HG02840 (cell line): Measurements from ENCODE around the gene OCSTAMP.

Experiments
- ATAC-seq: cut with Tn5 transposase; IDR thresholded peaks from one replicate; pipeline ENCODE4 v1.9.1; 2021; ENCODE audit warnings: mild to moderate bottlenecking, moderate library complexity, moderate number of reproducible peaks; ENCODE audit not compliant: unreplicated experiment, low FRiP score

Gene OCSTAMP

DNA sequence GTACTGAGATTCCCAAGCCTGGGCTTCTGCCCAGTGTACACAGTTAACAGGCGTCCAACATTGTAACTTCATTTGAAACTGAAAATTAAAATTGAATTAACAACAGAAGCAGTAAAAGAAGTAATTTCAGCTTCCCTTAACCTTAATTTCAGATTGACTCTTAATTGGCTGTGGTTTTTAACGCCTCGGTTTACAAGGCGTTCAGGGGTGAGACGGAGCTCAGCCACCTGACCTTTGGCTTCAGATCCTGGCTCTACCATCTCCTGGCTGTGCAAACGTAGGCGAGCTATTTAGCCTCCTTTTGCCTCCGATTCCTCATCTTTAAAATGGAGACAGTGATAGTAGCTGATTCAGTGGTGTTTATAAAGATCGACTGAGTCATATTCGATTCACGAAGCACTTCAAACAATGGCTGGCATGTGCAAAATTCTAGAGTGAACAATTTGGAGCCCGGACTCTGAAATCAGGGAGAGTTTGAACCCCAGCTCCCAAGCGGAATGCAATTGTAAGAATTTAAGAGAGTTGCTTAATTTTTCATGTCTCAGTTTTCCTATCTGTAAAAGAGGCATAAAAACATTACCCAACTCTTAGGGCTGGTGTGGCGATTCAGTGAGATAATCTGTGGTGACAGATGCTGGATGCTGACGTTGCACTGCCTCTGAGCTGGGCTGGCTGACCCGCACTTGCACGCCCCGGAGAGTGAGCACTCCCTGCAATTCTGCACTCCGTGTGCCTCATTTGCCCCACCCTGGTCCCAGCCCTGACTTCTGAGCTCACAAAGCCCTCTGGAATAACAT is 23.5 kb upstream of the OCSTAMP start:
- ATAC-seq = no peak

DNA sequence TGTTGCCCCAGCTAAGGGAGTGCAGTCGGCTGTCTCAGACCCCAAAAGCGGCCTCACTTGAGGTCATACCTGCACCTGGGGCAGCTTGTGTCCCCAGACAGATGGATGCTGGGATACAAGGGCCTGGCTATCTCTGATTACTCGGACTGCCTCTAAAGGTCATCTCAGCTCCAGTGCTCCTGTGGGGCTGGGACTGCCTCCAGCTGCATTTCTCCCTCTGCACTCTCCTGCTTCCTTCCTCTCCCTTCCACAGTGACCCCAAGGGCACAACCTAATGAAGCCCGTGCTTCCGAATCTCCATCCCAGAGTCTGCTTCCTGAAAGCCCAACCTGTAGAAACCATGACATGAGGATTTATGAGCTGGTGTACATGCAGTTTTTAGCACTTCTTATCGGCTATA is 22.8 kb upstream of the OCSTAMP start:
- ATAC-seq = no peak

DNA sequence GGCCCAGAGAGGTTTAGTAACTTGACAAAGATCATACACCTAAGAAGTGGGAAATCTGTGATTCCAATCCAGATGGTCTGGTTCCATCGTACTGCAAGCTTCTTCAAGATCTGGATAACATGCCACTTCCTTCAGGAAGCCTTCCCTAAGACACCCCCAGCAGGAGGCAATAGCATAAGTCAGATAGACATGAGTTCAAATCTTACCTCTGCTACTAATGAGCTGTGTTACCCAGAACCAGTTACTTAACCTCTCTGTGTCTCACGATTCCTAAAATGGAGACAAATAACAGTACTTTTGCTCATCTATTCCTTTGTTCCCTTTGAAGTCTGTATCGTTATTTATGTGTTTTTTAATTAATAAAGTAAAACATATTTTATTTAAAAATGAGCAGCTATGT is 22.3 kb upstream of the OCSTAMP start:
- no peak for ATAC-seq

DNA sequence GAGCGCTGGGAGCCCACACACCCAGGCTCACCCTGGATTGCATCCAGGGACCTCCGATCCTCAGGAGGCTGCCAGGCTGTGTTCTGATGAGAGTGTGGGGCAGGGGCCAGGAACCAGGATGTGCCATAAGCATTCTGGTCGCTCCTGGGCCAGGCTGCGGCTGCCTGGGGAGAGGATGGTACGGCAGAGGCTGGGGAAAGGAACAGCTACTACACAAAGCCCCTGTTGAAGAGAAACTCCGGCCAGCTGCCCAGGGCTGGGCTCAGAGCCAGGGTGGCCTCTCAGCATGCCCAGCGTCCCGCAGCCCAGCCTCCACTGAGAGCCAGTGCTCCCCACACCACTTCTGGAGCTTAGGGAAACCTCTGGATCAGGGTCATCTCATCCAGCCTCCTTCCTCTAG is 21.7 kb upstream of the OCSTAMP start:
- ATAC-seq = no peak

DNA sequence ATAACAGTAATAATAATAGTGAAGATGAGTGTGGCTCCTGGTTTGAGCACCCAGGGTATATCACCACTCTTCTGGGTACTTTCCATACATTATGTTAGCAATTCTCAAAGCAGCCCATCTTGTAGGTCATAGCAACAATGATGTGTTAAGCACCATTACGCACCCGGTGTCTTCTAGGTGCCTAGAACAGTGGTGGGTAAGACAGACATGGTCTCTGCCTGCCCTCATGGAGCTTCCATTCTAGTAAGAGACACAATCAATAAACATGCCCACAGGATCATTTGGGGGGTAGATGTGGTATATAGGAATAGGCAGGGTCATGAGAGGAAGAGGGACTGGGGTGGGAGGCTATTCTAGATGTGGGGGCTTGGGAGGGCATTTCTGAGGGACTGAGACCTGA is 21.0 kb upstream of the OCSTAMP start:
- no peak for ATAC-seq

DNA sequence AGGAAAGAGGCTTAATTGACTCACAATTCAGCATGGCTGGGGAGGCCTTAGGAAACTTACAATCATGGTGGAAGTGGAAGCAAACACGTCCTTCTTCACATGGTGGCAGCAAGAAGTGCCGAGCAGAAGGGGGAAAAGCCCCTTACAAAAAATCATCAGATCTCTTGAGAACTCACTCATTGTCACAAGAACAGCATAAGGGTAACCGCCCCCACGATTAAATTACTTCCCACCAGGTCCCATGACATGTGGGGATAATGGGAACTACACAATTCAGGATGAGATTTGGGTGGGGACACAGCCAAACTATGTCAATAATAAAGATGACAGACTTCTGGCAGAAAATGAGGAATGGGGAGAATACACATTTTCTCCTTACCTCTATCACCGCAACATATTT is 20.5 kb upstream of the OCSTAMP start:
- ATAC-seq = no peak

DNA sequence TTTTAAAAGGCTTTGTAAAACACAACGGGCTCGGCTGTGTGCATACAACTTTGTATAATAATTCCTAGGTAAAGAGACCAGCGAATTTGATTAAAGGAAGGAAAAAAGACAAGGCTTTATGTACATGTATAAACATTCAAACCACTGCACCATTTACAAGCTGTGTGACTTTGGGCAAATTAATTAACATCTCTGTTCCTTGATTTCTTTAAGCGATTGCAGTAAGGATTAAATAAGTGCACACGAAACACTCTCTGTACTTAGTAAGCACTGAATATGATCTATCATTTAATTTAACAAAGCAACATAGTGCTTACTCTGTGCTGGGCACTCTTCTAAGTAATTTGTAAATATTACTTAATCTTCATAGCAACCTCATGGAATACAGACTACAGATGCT is 19.5 kb upstream of the OCSTAMP start:
- ATAC-seq = no peak

DNA sequence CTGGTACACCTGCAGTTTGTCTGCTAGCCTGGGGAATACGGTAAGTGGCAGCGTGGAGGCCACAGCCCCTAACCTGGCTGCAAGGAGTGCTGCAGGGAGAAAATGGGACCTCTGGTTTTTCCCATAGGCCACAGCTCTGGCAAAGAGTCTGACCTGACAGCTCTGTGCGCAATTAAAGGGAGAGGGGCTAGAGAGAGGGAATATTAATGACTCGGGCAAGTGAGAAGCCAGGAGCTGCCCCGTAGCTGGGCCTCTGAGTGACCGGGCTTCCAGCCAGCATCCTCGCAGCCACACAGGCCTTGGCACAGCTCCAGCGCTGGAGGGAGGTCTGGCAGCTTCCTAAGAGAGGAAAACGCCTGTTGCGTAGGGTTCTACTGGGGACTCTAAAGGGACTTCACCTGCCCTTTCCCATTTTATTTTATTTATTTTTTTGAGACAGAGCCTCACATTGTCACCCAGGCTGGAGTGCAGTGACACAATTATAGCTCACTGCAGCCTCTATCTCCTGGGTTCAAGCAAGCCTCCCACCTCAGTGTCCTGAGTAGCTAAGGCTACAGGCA is 18.2 kb upstream of the OCSTAMP start:
- ATAC-seq = no peak

DNA sequence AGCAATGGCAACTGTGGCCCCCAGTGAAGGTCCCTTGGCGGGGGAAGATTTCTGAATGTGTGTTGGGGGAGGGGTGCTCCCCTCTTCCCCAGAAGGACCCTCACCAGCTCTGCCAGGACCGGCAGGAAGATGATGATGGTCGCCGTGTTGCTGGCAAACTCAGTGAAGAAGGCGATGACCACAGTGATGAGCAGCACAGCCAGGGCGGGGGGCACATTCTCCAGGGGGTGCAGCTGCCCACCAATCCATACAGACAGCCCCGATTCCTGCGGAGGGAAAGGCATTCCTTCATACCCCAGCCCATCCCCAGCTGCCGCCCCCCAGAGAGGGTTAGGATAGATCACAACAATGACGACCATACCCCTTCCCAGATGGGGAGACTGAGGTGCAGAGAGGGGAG is 15.7 kb upstream of the OCSTAMP start:
- ATAC-seq = no peak

DNA sequence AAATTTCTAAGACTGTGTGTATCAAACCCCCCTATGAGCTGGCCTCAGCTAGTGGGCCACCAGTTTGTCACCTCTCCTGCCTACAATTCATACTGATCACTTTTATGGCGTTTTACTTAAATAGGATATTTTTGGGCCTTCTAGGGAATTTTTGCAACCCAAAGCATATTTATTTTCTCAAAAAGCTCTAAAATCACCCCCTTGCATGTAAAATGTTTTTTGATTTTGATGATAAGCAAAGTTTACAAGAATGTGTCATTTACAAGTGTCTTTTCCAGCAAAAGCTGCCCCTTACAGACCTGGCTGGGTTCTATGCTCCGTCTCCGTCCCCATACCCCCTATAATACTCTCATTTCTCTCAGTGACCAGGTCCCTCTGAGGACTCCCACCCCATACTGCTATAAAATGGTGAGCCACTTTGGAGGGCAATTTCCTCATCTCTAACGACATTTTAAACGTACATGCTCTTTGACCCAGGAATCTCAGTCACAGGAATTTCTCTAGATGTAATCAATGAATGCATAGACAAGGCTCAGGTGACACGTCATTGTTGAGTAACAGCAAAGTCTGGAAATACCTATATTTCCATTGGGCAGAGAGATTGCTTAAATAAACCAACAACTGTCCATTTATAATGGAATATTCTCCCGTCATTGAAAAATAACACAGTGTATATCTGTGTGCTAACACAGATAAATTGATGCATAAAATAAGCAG is 13.9 kb upstream of the OCSTAMP start:
- ATAC-seq = no peak

DNA sequence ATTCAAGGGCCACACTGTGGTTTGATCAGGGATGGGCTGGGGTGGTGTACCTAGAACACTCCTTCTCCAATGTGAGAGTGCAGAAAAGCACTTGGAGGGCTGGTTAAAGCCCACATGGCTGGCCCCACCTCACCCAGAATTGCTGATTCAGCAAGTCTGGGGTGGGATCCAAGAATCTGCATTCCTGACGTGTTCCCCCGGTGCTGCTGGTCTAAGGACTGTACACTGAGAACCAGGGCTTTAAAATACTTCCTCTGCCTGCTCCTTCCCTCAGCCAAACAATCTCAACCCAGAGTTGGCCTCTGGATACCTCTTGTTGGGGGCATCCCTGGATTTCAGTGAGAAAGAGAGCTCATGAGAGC is 13.4 kb upstream of the OCSTAMP start:
- ATAC-seq = no peak

DNA sequence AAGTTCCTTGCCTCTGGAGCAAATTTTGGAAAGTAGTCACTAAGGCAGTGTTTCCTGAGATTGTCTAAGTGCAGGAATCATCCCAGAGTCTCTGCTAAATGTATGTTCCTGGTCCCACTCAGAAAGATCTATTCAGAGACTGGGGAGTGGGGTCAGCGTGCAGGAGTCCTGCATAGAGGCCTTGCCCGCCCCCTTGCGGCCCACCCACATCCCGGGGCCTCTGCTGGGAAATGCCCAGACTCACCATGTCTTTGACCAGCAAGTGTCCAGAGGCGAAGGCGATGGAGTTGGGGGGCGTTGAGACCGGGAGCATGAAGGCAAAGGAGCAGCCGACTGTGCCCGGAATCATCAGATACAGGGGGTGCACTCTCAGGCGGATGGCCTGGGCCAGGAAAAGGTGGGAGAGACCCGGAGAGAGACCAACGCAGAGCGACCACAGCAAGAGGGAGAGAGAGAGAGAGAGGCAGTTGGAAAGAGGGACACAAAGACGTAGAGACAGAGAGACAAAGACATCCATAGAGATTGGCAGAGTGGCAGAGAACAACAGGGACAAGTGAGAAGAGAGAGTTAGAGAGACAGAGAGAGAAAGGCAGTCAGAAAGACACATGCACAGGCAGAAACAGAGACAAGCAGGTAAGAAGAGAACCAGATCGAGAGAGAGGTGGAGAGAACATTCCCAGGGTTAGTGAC is 12.9 kb upstream of the OCSTAMP start:
- no peak for ATAC-seq

DNA sequence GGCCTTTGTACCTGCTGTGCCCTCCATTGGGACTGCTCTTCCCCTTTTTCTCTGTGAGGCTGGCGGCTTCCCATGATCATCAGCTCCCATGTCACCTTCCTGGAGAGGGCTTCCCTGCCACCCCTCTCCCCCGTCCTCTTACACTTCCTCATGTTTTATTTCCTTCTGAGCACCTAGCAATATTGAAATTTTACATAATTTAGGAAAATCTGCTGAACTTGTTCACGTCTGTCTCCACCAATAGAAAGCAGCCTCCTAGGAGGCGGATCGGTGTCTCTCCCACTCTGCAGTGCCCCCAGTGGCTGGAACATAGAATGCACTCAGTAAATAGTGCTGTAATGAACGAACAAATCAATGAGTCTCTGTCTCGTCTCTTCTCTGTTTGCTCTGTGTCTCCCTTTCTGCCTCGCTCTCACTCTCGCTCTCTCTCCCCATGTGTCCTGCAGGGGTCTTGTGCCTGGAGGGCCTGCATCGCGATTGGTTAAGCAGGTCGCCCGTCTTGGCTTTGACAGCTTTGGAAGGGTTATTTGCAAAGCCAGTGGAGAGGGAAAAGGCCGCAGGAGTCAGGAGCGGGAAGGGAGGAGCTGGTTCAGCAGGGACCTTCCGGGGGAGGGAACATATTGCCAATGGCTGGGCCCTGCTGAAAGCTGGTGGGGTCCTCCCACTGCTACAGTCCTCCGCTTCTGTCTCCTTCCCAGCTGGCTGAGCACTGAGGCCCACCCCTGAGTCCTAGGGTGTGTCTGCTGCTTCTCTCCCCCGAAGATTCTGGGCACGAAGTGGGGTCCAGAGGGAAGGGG is 12.1 kb upstream of the OCSTAMP start:
- no peak for ATAC-seq

DNA sequence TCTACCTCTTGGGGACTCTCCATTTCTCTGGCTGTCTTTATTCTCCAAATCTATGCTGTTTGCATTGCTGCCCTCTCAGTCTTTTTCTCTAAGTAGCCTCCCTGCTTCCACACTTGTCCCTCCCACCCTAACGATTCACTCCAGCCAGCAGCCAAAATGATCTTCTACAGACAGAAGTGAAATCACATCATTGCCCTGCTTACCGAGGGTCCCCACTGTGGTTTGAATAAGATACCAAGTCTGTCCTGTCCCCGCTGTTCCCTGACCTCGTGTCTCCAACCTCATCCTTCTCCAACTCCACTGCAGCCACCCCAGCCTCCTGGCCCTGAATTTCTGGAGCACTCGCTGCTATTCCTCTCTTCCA is 11.5 kb upstream of the OCSTAMP start:
- no peak for ATAC-seq

DNA sequence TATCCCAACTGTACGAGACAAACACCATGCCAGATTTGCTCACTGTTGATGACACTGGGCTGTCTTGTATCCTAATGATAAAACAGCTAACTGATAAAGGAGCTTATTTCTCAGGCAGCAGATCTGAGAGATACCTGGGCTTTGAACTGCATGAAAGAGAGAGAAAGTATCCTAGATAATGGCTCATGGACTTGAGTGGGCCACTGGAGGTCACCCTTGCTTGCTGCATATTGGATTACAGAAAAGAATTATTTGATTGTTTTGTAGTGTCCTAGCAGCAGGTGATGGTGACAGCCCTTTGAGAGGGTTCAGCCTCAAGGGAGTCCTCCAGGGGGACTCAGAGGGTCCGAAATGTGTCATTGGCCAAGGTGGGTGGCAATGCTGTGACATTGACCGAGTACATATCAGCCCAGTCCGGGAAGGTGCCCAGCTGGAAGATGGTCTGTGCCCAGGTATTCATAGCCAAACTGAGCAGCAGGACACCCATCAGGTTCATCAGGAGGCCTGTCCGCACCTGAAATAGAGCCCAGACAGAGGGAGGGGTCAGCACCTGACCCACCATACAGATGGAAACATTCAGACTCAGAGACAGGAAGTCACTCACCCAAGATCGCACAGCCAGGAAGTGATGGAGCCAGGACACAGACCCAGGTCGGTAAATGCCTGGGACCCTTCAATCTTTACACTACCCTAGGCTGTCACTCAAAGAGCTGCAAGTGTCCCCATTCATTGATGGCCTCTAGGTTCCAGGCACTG is 9.4 kb upstream of the OCSTAMP start:
- no peak for ATAC-seq

DNA sequence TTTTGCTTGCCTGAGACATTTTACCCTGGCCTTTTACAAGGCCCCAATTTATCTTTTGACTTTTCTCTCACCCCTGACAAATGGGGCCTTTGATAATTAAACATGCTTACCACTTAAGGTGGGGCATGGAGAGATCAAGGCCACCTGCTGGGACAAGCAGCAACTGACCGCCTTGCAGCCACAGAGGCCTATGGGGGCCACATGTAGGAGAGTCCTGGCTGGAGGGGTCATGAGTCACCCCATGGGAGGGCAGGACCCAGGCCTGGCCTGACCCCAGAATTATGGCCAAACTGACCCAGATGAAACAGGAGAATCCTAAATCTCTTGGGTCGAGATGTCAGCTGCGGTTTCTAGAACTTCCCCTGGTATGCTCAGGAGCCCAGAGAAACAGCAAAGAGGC is 8.5 kb upstream of the OCSTAMP start:
- no peak for ATAC-seq

DNA sequence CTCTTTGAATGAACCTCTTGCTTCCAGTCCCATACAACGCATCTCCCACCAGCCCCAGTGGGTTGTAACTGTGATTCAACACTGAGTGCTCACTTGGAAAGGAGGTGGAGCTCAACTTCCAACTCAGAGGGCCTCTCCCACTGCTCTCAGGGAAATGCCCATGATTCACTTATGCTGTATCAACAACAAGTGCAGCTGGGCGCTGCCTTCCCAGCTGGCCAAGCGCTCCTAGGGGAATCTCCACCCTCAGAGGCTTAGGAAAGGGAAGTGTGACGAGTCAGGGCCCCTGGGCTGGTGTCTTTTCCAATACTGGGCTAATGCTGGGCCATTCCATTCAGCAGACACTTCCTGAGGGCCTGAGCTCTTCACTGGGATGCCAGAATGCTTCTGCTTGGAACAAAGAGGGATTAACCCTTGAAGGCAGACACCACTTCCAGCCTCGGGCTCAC is 8.1 kb upstream of the OCSTAMP start:
- no peak for ATAC-seq

DNA sequence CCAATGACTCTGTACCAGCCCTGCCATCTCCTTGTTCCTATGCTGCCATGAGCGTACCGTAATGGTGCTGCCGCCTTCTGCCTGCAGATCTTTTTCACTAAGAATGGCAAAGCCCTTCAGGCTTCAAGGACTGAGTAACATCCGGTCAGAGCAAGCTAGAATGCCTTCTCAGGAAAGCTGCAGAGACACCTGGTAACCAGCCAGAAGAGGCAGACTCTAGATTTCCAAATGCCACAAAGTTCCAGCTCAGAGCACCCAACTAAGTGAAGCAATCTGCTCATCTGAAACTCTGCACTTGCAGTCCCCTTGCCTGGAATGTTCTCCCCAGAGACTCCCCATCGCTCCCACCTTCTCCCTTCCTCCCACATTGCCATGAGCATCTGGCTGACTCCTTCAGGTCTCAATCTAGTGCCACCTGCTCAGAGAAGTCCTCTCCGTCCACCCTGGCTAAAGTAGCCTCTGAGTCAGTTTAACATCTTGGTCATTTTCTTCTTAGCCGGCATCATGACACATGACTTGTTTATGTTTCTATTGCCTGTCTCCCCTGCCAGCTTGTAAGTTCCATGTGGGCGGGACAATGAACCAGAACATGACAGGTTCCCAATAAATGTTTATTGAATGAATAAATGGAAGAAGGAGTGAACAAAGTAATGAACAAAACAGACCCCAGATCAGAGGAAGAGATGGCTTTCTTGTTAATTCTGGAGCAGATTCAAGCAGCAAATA is 6.9 kb upstream of the OCSTAMP start:
- ATAC-seq = no peak

DNA sequence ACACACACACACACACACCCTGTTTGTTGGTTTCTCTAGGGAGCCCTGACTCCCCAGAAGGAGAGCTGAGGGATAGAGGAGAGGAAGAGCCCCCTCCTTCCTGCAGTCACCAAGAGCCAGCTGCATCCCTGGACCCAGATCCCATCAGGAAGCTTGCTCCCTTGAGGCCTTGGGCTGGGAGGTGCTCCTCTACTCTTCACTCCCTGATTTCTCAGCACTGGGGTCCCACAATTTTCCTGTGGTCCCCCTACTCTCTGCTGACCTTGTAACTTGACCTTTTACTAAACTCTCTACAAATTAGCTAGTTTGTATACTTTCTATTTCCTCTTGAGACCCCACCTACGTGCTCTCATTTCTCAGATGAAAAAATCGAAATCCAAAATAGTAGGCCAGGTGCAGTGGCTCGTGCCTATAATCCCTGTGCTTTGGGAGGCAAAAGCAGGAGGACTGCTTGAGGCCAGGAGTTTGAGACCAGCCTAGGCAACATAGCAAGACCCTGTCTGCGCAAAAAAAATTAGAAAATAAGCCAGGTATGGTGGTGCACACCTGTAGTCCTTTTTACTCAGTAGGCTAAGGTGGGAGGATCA is 5.0 kb upstream of the OCSTAMP start:
- ATAC-seq = no peak
